Ishikawa (cell line): Measurements from ENCODE around the gene CHST2.

Experiments
- CEBPB ChIP-seq: IDR thresholded peaks from 2 replicates; pipeline ENCODE4 v1.6.1; 2012
- CREB1 ChIP-seq: IDR thresholded peaks from 2 replicates; pipeline ENCODE4 v1.6.1; 2012; ENCODE audit warnings: low read depth
- EGR1 ChIP-seq: IDR thresholded peaks from 2 replicates; pipeline ENCODE4 v1.6.1; 2012
- EP300 ChIP-seq: IDR thresholded peaks from 2 replicates; pipeline ENCODE4 v1.6.1; 2012; ENCODE audit warnings: borderline replicate concordance
- FOXM1 ChIP-seq: IDR thresholded peaks from 2 replicates; pipeline ENCODE4 v1.6.1; 2012; ENCODE audit warnings: low read depth, borderline replicate concordance
- MAX ChIP-seq: IDR thresholded peaks from 2 replicates; pipeline ENCODE4 v1.6.1; 2012
- NFIC ChIP-seq: IDR thresholded peaks from 2 replicates; pipeline ENCODE4 v1.6.1; 2012
- RAD21 ChIP-seq: IDR thresholded peaks from 2 replicates; pipeline ENCODE4 v1.6.1; 2012; ENCODE audit warnings: low read depth
- TAF1 ChIP-seq: IDR thresholded peaks from 2 replicates; pipeline ENCODE4 v1.6.1; 2012; ENCODE audit warnings: low read depth, mild to moderate bottlenecking
- TCF12 ChIP-seq: IDR thresholded peaks from 2 replicates; pipeline ENCODE4 v1.6.1; 2012; ENCODE audit warnings: low read depth
- TEAD4 ChIP-seq: IDR thresholded peaks from 2 replicates; pipeline ENCODE4 v1.6.1; 2012
- YY1 ChIP-seq: IDR thresholded peaks from 2 replicates; pipeline ENCODE4 v1.6.1; 2012; ENCODE audit warnings: low read depth
- ZBTB7A ChIP-seq: IDR thresholded peaks from 2 replicates; pipeline ENCODE4 v1.6.1; 2012; ENCODE audit warnings: low read depth
- TF ChIP-seq, protein P1 (sequence below): IDR thresholded peaks from 2 replicates; pipeline ENCODE4 v1.6.1; 2012
- TF ChIP-seq, protein P2 (sequence below): IDR thresholded peaks from 2 replicates; pipeline ENCODE4 v1.6.1; 2012; ENCODE audit warnings: low read depth, mild to moderate bottlenecking

CHST2 gene

DNA sequence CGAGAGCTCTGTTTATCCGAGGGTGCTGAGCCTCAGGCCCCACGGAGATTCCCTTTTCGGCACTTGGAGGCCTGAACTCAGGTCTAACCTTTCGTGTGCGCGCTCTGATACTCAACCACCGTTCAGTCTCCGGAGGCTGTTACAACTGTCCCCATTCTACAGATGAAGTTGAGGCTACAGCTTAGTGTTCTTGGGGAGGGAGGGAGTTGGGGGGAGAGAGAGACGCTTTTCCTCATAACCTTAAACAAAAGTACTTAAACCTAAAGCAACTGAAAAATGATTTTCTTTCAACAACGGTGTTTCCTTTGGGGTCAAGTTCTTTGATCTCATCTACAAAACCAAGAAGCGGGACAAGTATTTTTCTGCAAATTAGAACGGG, 952 bp upstream of the CHST2 start:
- TF ChIP-seq RAD21 (no peak), EP300 (no peak), ZBTB7A (no peak), TAF1 (no peak), TEAD4 (no peak), NFIC (no peak), MAX (no peak), FOXM1 (no peak), TCF12 (no peak), CEBPB (no peak), CREB1 (no peak)
- TF ChIP-seq, protein P1, sequence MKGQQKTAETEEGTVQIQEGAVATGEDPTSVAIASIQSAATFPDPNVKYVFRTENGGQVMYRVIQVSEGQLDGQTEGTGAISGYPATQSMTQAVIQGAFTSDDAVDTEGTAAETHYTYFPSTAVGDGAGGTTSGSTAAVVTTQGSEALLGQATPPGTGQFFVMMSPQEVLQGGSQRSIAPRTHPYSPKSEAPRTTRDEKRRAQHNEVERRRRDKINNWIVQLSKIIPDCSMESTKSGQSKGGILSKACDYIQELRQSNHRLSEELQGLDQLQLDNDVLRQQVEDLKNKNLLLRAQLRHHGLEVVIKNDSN: no peak
- TF ChIP-seq, protein P2, sequence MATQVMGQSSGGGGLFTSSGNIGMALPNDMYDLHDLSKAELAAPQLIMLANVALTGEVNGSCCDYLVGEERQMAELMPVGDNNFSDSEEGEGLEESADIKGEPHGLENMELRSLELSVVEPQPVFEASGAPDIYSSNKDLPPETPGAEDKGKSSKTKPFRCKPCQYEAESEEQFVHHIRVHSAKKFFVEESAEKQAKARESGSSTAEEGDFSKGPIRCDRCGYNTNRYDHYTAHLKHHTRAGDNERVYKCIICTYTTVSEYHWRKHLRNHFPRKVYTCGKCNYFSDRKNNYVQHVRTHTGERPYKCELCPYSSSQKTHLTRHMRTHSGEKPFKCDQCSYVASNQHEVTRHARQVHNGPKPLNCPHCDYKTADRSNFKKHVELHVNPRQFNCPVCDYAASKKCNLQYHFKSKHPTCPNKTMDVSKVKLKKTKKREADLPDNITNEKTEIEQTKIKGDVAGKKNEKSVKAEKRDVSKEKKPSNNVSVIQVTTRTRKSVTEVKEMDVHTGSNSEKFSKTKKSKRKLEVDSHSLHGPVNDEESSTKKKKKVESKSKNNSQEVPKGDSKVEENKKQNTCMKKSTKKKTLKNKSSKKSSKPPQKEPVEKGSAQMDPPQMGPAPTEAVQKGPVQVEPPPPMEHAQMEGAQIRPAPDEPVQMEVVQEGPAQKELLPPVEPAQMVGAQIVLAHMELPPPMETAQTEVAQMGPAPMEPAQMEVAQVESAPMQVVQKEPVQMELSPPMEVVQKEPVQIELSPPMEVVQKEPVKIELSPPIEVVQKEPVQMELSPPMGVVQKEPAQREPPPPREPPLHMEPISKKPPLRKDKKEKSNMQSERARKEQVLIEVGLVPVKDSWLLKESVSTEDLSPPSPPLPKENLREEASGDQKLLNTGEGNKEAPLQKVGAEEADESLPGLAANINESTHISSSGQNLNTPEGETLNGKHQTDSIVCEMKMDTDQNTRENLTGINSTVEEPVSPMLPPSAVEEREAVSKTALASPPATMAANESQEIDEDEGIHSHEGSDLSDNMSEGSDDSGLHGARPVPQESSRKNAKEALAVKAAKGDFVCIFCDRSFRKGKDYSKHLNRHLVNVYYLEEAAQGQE: no peak

- 0 out of 2 replicates have a peak, but pooled peaks have one; percentile 16 for TF ChIP-seq TCF12
- TF ChIP-seq EGR1: no peak
- no peak for TF ChIP-seq RAD21
- TF ChIP-seq, protein P2: no peak
- no peak for TF ChIP-seq YY1
- no peak for TF ChIP-seq TEAD4
- TF ChIP-seq ZBTB7A: peak; percentile 44; the same call in 1 of the 2 replicates
- TF ChIP-seq CREB1: no peak
- TF ChIP-seq, protein P1: no peak
- no peak for TF ChIP-seq NFIC
- TF ChIP-seq FOXM1: no peak
- 0 out of 2 replicates have a peak, but pooled peaks have one; percentile 13 for TF ChIP-seq MAX
- no peak for TF ChIP-seq CEBPB
- TF ChIP-seq EP300: no peak
- no peak for TF ChIP-seq TAF1
Observed at GRCh38 chr3:143119974-143120715, 574 bp downstream of the CHST2 start.

- TF ChIP-seq CREB1 (no peak), TAF1 (no peak), NFIC (no peak), RAD21 (no peak), FOXM1 (no peak), TCF12 (no peak), EGR1 (no peak)
- TF ChIP-seq, protein P1: no peak
- TF ChIP-seq, protein P2: no peak
Observed at GRCh38 chr3:143120716-143121240, 1.2 kb downstream of the CHST2 start.
